Measurements from ENCODE around the gene NECAP2.

The NECAP2 gene

GRCh38 chr1:16434501-16434900 lies 6.0 kb upstream of the NECAP2 start:
- Histone ChIP-seq H3K4me1 (ENCODE audit: insufficient read depth, low read length) (no peaks in the 10 kb centered on the region), H3K9ac (ENCODE audit: low read depth, low read length) (no peak overlapping the region), H3K27me3 (ENCODE audit: insufficient read depth, low read length) (no peaks in the 10 kb centered on the region), H3K36me3 (ENCODE audit: insufficient read depth, low read depth, low read length) (no peaks in the 10 kb centered on the region), H3K9me3 (ENCODE audit: insufficient read depth, low read depth, low read length) (no peaks in the 10 kb centered on the region), H3K27ac (ENCODE audit: low read length) (no peak overlapping the region), H3K4me3 (ENCODE audit: low read length) (no peak overlapping the region)

- H3K4me3 ChIP-seq (ENCODE audit: low read length), result no peak within 1 kb of the TSS
- no peaks in the 10 kb centered on the region for H3K27me3 ChIP-seq (ENCODE audit: insufficient read depth, low read length)
- no peak within 1 kb of the TSS for H3K27ac ChIP-seq (ENCODE audit: low read length)
- no peaks in the 10 kb centered on the region for H3K4me1 ChIP-seq (ENCODE audit: insufficient read depth, low read length)
- H3K36me3 ChIP-seq (ENCODE audit: insufficient read depth, low read depth, low read length), result no peaks in the 10 kb centered on the region
- H3K9me3 ChIP-seq (ENCODE audit: insufficient read depth, low read depth, low read length), result no peaks in the 10 kb centered on the region
- H3K9ac ChIP-seq (ENCODE audit: low read depth, low read length), result no peak within 1 kb of the TSS
Measured at GRCh38 chr1:16436946-16437474, 3.5 kb upstream of the NECAP2 start, which contains the start of gene SPATA21. Gene SPATA21, minus strand, starts transcription at chr1:16437424. Its CDS starts 6,053 bp downstream, at chr1:16431371.

GRCh38 chr1:16438516-16438915 lies 2.0 kb upstream of the NECAP2 start:
- Histone ChIP-seq H3K4me3 (ENCODE audit: low read length) (no peak overlapping the region), H3K36me3 (ENCODE audit: insufficient read depth, low read depth, low read length) (peaks cover 4% of the 10 kb centered on the region; the same call in 1 of the 2 replicates), H3K4me1 (ENCODE audit: insufficient read depth, low read length) (no peaks in the 10 kb centered on the region), H3K9ac (ENCODE audit: low read depth, low read length) (no peak overlapping the region), H3K27ac (ENCODE audit: low read length) (no peak overlapping the region), H3K27me3 (ENCODE audit: insufficient read depth, low read length) (no peaks in the 10 kb centered on the region), H3K9me3 (ENCODE audit: insufficient read depth, low read depth, low read length) (no peaks in the 10 kb centered on the region)

DNA sequence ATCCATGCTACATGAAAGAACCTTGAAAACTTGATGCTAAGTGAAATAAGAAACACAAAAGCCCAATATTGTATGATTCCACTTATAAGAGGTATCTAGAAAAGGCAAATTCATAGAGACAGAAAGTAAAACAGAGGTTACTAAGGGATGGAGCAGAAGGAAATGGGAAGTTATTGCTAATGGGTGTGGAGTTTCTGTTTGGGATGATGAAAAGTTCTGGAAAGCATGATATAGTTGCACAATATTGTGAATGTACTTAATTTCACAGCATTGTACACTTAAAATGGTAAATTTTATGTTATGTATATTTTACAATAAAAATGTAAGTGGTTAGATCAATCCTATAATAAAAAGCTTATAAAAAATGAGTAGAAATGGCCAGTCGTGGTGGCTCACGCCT lies 1.6 kb upstream of the NECAP2 start:
- H3K27me3 ChIP-seq (ENCODE audit: insufficient read depth, low read length), result no peaks in the 10 kb centered on the region
- no peaks in the 10 kb centered on the region for H3K4me1 ChIP-seq (ENCODE audit: insufficient read depth, low read length)
- no peak overlapping the region for H3K4me3 ChIP-seq (ENCODE audit: low read length)
- H3K27ac ChIP-seq (ENCODE audit: low read length), result no peak overlapping the region
- peaks cover 8% of the 10 kb centered on the region for H3K36me3 ChIP-seq (ENCODE audit: insufficient read depth, low read depth, low read length)
- no peaks in the 10 kb centered on the region for H3K9me3 ChIP-seq (ENCODE audit: insufficient read depth, low read depth, low read length)
- no peak overlapping the region for H3K9ac ChIP-seq (ENCODE audit: low read depth, low read length)

GRCh38 chr1:16440131-16440469 lies 424 bp upstream of the NECAP2 start:
- no peaks in the 10 kb centered on the region for H3K4me1 ChIP-seq (ENCODE audit: insufficient read depth, low read length)
- H3K27ac ChIP-seq (ENCODE audit: low read length), result no peak overlapping the region
- H3K27me3 ChIP-seq (ENCODE audit: insufficient read depth, low read length), result no peaks in the 10 kb centered on the region
- H3K9ac ChIP-seq (ENCODE audit: low read depth, low read length), result peak overlapping the region; percentile 62; the same call in 1 of the 2 replicates
- H3K36me3 ChIP-seq (ENCODE audit: insufficient read depth, low read depth, low read length), result peaks cover 17% of the 10 kb centered on the region
- H3K9me3 ChIP-seq (ENCODE audit: insufficient read depth, low read depth, low read length), result no peaks in the 10 kb centered on the region
- H3K4me3 ChIP-seq (ENCODE audit: low read length), result peak overlapping the region; percentile 99

GRCh38 chr1:16441282-16441665 lies 750 bp downstream of the NECAP2 start:
- Histone ChIP-seq H3K27ac (ENCODE audit: low read length) (no peak overlapping the region), H3K36me3 (ENCODE audit: insufficient read depth, low read depth, low read length) (peaks cover 27% of the 10 kb centered on the region), H3K27me3 (ENCODE audit: insufficient read depth, low read length) (no peaks in the 10 kb centered on the region), H3K9ac (ENCODE audit: low read depth, low read length) (peak overlapping the region; percentile 90), H3K9me3 (ENCODE audit: insufficient read depth, low read depth, low read length) (no peaks in the 10 kb centered on the region), H3K4me1 (ENCODE audit: insufficient read depth, low read length) (no peaks in the 10 kb centered on the region), H3K4me3 (ENCODE audit: low read length) (peak overlapping the region; percentile 99)

GRCh38 chr1:16442265-16442664 lies 1.7 kb downstream of the NECAP2 start:
- no peaks in the 10 kb centered on the region for H3K27me3 ChIP-seq (ENCODE audit: insufficient read depth, low read length)
- H3K9me3 ChIP-seq (ENCODE audit: insufficient read depth, low read depth, low read length), result no peaks in the 10 kb centered on the region
- H3K9ac ChIP-seq (ENCODE audit: low read depth, low read length), result no peak overlapping the region
- no peak overlapping the region for H3K27ac ChIP-seq (ENCODE audit: low read length)
- peaks cover 34% of the 10 kb centered on the region for H3K36me3 ChIP-seq (ENCODE audit: insufficient read depth, low read depth, low read length)
- no peak overlapping the region for H3K4me3 ChIP-seq (ENCODE audit: low read length)
- H3K4me1 ChIP-seq (ENCODE audit: insufficient read depth, low read length), result no peaks in the 10 kb centered on the region

- H3K9ac ChIP-seq (ENCODE audit: low read depth, low read length), result no peak overlapping the region
- H3K27me3 ChIP-seq (ENCODE audit: insufficient read depth, low read length), result no peaks in the 10 kb centered on the region
- H3K4me1 ChIP-seq (ENCODE audit: insufficient read depth, low read length), result no peaks in the 10 kb centered on the region
- H3K36me3 ChIP-seq (ENCODE audit: insufficient read depth, low read depth, low read length), result peaks cover 41% of the 10 kb centered on the region
- H3K9me3 ChIP-seq (ENCODE audit: insufficient read depth, low read depth, low read length), result no peaks in the 10 kb centered on the region
- H3K4me3 ChIP-seq (ENCODE audit: low read length), result no peak overlapping the region
- no peak overlapping the region for H3K27ac ChIP-seq (ENCODE audit: low read length)
Measured at GRCh38 chr1:16442941-16443340, 2.4 kb downstream of the NECAP2 start.

DNA sequence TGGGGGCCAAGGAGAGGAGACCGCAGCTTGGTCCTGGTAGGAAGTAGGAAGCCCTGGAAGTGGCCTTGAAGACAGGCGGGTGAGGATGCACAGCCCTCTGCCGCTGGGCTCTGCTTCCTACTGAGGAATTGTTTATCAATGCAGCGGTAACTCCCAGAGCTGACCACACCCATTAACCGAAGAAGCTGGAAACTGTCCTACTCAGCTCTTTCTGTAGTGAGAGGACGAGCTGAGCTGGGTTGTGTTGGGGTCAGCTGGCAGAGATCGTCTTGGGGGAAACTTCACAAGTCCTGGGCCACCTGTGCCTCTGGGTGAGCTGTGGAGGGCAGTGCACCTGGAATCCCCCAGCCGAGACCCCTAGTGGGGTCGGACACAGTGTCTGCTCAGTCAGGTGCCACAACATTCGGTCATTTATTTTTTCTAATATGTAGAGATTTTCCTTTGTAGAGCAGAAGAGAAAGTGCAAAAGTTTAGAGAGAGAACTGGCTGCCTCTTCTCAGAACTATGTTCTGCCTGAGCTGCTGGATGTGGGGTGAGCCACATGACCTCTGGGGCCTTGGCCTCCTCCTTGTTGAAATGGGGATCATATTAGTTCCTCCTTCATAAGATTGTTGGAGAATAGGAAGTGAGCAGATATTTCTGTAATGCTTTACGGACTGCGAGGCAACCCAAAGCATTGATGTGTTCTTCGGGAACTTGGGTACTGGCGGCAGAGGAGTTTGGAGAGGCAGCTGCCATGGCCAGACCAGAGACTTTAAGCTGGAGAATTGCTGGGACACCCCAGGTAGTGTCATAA lies 3.6 kb downstream of the NECAP2 start:
- Histone ChIP-seq H3K9ac (ENCODE audit: low read depth, low read length) (no peak overlapping the region), H3K4me1 (ENCODE audit: insufficient read depth, low read length) (no peaks in the 10 kb centered on the region), H3K36me3 (ENCODE audit: insufficient read depth, low read depth, low read length) (peaks cover 53% of the 10 kb centered on the region)

GRCh38 chr1:16445052-16445451 lies 4.5 kb downstream of the NECAP2 start:
- Histone ChIP-seq H3K27me3 (ENCODE audit: insufficient read depth, low read length) (no peaks in the 10 kb centered on the region), H3K4me1 (ENCODE audit: insufficient read depth, low read length) (no peaks in the 10 kb centered on the region), H3K36me3 (ENCODE audit: insufficient read depth, low read depth, low read length) (peaks cover 62% of the 10 kb centered on the region), H3K9ac (ENCODE audit: low read depth, low read length) (no peak overlapping the region), H3K27ac (ENCODE audit: low read length) (no peak overlapping the region), H3K9me3 (ENCODE audit: insufficient read depth, low read depth, low read length) (no peaks in the 10 kb centered on the region), H3K4me3 (ENCODE audit: low read length) (no peak overlapping the region)

More for the DNA sequence above, 3.6 kb downstream of the NECAP2 start:
- no peaks in the 10 kb centered on the region for H3K9me3 ChIP-seq (ENCODE audit: insufficient read depth, low read depth, low read length)
- no peak overlapping the region for H3K27ac ChIP-seq (ENCODE audit: low read length)
- H3K27me3 ChIP-seq (ENCODE audit: insufficient read depth, low read length), result no peaks in the 10 kb centered on the region
- H3K4me3 ChIP-seq (ENCODE audit: low read length), result no peak overlapping the region

GRCh38 chr1:16446116-16446515 lies 5.6 kb downstream of the NECAP2 start:
- H3K27me3 ChIP-seq (ENCODE audit: insufficient read depth, low read length), result no peaks in the 10 kb centered on the region
- no peaks in the 10 kb centered on the region for H3K9me3 ChIP-seq (ENCODE audit: insufficient read depth, low read depth, low read length)
- no peaks in the 10 kb centered on the region for H3K4me1 ChIP-seq (ENCODE audit: insufficient read depth, low read length)
- H3K4me3 ChIP-seq (ENCODE audit: low read length), result no peak overlapping the region
- peaks cover 71% of the 10 kb centered on the region for H3K36me3 ChIP-seq (ENCODE audit: insufficient read depth, low read depth, low read length)
- H3K27ac ChIP-seq (ENCODE audit: low read length), result no peak overlapping the region
- H3K9ac ChIP-seq (ENCODE audit: low read depth, low read length), result no peak overlapping the region

- H3K4me1 ChIP-seq (ENCODE audit: insufficient read depth, low read length), result no peaks in the 10 kb centered on the region
Measured at GRCh38 chr1:16447641-16448040, 7.1 kb downstream of the NECAP2 start.

More at GRCh38 chr1:16447641-16448040, 7.1 kb downstream of the NECAP2 start:
- Histone ChIP-seq H3K4me3 (ENCODE audit: low read length) (no peak overlapping the region), H3K36me3 (ENCODE audit: insufficient read depth, low read depth, low read length) (peaks cover 85% of the 10 kb centered on the region), H3K9me3 (ENCODE audit: insufficient read depth, low read depth, low read length) (no peaks in the 10 kb centered on the region), H3K27me3 (ENCODE audit: insufficient read depth, low read length) (no peaks in the 10 kb centered on the region), H3K9ac (ENCODE audit: low read depth, low read length) (no peak overlapping the region), H3K27ac (ENCODE audit: low read length) (no peak overlapping the region)

All from iPS-20b (cell line).